ENCODE measurements around the gene GALNT3.
A peak's percentile ranks its signal among the peaks of the same experiment; 100 is the strongest.

The GALNT3 gene

DNA sequence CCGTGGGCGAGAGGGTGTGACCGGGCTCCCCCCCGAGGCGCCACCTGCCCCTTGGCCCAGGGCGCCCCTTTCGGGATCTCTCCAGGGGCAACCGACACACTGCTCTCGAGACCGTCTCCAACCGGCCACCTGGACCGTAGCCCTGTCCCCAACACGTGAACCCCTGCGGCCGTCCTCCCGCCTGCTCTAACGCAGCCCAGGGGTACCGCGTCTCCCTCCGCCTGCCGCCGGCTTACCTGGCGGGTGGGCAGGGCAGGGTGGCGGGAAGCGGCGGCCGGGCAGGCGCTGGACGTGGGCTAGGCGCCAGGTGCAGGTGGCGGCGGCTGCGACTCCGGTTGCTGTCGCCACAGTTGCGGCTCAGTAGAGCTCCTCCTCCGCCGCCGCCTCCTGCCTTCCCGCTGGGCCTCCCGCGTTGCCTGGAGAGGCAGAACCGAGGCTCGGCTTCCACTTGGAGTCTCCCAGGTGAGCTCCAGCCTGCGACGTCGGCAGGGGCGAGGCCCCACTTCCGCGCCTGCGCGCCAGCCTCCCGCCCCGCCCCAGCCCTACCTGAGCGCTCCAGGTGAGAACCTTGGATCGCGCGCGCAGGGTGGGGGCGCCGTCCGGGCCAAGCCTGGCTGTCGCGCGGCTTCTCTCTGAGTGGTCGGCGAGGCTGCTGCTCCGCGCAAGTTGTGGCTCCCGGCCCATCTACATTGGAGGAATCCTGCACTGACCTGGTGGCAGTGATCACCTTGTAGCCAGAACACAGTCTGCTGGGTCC, at the start of gene GALNT3:
TSS of gene GALNT3 (minus strand) at position 469 of the 757 bp plus-strand sequence. CDS start 23,547 bp downstream, outside the sequence.
- DNase-seq (ENCODE audit: low spot score), result peak; percentile 75

DNA sequence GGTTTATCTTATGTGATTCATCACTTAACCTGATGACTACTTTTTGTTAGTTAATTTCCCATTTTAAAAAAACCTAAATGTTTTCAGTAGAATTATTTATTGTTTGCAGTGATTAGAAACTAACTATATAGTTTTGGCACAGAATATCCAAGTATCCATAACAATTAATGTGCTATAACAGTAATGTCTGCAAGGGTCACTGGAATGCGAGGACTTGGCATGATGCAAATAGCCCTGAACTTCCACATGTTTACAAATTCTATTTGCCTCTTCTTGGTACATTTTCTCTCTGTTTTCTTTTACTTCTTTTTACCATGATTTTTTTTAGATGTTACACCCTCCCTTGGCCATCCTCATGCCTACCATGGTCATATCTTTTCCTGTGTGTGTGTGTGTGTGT, 49.3 kb upstream of the GALNT3 start:
- no peak for DNase-seq (ENCODE audit: low spot score)

GRCh38 chr2:165840333-165840958, 46.4 kb upstream of the GALNT3 start:
- no peak for DNase-seq (ENCODE audit: low spot score)

- no peak for DNase-seq (ENCODE audit: low spot score)
Measured at GRCh38 chr2:165839610-165840009, 45.6 kb upstream of the GALNT3 start.

- no peak for DNase-seq (ENCODE audit: low spot score)
Measured at GRCh38 chr2:165837122-165837521, 43.1 kb upstream of the GALNT3 start.

DNA sequence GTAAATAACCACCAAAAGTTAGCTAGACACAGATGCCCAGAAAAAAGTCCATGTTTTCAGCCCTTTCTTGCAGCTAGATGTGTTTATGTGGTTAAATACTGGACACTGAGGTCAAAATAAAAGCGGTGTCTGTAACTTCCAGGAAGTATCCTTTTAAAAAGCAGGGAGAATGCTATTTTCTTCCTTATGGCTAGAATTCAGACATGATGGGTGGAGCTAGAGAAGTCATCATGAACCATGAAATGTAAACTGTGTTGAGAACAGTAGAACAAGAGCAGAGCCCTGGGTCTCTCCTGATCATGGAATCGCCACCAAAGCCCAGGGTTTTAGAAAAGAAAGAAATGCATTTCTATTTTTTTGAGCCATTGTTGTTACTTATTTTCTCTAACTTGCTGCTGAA, 41.3 kb upstream of the GALNT3 start:
- no peak for DNase-seq (ENCODE audit: low spot score)

GRCh38 chr2:165833156-165833555, 39.1 kb upstream of the GALNT3 start:
- DNase-seq (ENCODE audit: low spot score), result no peak

DNA sequence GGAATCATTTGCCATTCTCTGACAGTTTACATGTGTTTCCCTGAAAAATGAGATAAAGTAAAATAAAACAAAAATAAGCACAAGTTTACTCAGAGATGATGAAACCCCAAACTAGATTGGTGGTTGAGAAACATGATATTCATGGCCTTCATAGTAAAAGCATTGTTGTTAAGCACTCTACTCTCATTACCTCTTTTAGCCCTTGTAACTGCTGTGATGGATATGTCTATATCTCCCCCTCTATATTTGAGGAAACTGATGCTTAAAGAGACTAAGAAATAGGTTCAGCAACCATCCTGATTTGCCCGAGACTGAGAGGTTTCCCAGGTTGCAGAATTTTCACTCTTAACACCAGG, 33.9 kb upstream of the GALNT3 start:
- DNase-seq (ENCODE audit: low spot score), result no peak

- no peak for DNase-seq (ENCODE audit: low spot score)
Measured at GRCh38 chr2:165827016-165827920, 33.2 kb upstream of the GALNT3 start.

DNA sequence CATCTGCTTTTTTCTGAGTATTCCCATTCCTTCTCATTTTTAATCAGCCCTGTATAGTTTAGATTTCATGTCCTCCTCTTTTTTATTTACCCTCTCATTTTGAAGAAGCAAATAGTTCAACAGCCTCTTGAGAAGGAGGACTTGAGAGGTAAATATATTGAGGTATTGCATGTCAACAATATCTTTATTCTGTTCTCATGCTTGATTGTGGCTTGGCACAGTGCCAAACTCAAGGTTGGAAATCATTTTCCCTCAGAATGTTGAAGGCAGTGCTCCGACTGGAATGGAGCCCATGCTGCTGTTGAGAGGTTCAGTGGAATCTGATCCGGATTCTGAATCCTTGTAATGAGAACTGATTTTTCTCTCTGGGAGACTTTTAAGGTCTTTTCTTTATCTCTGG, 31.0 kb upstream of the GALNT3 start:
- no peak for DNase-seq (ENCODE audit: low spot score)

DNA sequence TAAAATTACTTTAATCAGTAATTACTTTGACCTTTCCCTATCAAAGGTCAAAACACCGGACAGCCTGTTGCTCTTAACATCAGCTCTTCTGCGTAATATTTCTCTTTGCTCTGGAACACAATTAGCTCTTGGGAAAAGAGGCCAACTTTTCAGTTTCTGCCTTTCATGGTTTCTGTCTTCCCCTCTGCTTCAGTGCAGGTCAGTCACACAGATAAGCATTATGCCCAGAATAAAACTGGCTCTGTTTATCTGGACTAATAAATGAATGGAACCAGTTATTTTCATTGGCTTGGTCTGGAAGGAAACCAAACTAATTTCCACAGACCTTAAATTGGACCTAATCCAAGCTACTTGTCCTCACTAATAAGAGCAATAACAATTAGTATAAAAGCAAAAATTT, 26.2 kb upstream of the GALNT3 start:
- no peak for DNase-seq (ENCODE audit: low spot score)

GRCh38 chr2:165818920-165819319, 24.9 kb upstream of the GALNT3 start:
- no peak for DNase-seq (ENCODE audit: low spot score)

- no peak for DNase-seq (ENCODE audit: low spot score)
Measured at GRCh38 chr2:165815299-165816141, 21.5 kb upstream of the GALNT3 start.

GRCh38 chr2:165814473-165814872, 20.4 kb upstream of the GALNT3 start:
- no peak for DNase-seq (ENCODE audit: low spot score)

- DNase-seq (ENCODE audit: low spot score), result no peak
Measured at GRCh38 chr2:165811592-165812370, 17.7 kb upstream of the GALNT3 start.

GRCh38 chr2:165810418-165810817, 16.4 kb upstream of the GALNT3 start:
- no peak for DNase-seq (ENCODE audit: low spot score)

- DNase-seq (ENCODE audit: low spot score), result no peak
Measured at GRCh38 chr2:165804719-165805118, 10.7 kb upstream of the GALNT3 start.

- no peak for DNase-seq (ENCODE audit: low spot score)
Measured at GRCh38 chr2:165803123-165803760, 9.2 kb upstream of the GALNT3 start.

GRCh38 chr2:165801176-165801575, 7.1 kb upstream of the GALNT3 start:
- DNase-seq (ENCODE audit: low spot score), result no peak

- DNase-seq (ENCODE audit: low spot score), result no peak
Measured at GRCh38 chr2:165796819-165797530, 2.9 kb upstream of the GALNT3 start.
